HCT116 (cell line): ENCODE results near the gene CCL13. TPM values are rescaled to one million over a fixed set of nuclear protein-coding genes. Genes with fewer than 3 reads are reported as not detected.

Source experiments
- ATAC-seq: fragments of 200-7000 bp; cut with Tn5 transposase; 2 replicates; pipeline ENCODE4 v1.9.1; 2020; ENCODE audit warnings: mild to moderate bottlenecking, moderate library complexity
- BruUV-seq: library from RNA; stranded (reverse); fragments of 400-500 nt; replicated peaks from 2 replicates; lab custom pipeline; 2021; lab: Mats Ljungman, UMichigan
- CTCF ChIA-PET: fragments of 300-600 bp; sonication (Branson Sonifier 250); formaldehyde crosslinking; loops from one replicate; lab custom pipeline; 2021; ENCODE audit warnings: antibody characterized with exemption; lab: Charles Lee
- POLR2A ChIA-PET: fragments of 300-600, 350-600 bp; sonication (Branson Sonifier 250); formaldehyde crosslinking; loops from one replicate; lab custom pipeline; 2021; ENCODE audit warnings: antibody characterized with exemption; lab: Charles Lee
- RAD21 ChIA-PET, 2 experiments: fragments of 300-600 bp; sonication (Branson Sonifier 250); formaldehyde crosslinking; loops; one replicate each; lab custom pipeline; 2023; ENCODE audit warnings: low total read pairs in 2 of 2; ENCODE audit not compliant: uncharacterized antibody in 2 of 2, unreplicated experiment in 2 of 2, low non-redundant PET in 1 of 2; lab: Charles Lee
- DNase-seq: peaks from one replicate; pipeline ENCODE4 v3.0.0-alpha.2; 2010; ENCODE audit warnings: low read depth, low spot score
- H2AFZ ChIP-seq: fragments of 200-600 bp; shearing (Covaris generic), sonication (generic); 2 replicates; pipeline ENCODE4 v1.6.1; 2017; ENCODE audit warnings: low read depth, mixed run types, mixed read lengths, antibody characterized with exemption, low read length; ENCODE audit not compliant: poor library complexity, severe bottlenecking
- H3K27ac ChIP-seq: 2 replicates; pipeline ENCODE4 v1.5.1; 2012; ENCODE audit warnings: low read depth, low read length
- H3K27me3 ChIP-seq: fragments of 200-600 bp; sonication (generic); 2 replicates; pipeline ENCODE4 v1.6.1; 2016; ENCODE audit warnings: mixed run types, low read length, mixed read lengths; ENCODE audit not compliant: insufficient read depth
- H3K36me3 ChIP-seq, 2 experiments: fragments of 200-500 bp in 1 of 2; fragments of 200-600 bp in 1 of 2; sonication (Bioruptor generic) in 1 of 2; sonication (generic) in 1 of 2; 2 replicates each; pipeline versions ENCODE4 v1.5.1 to v1.6.1; 2014 to 2016; ENCODE audit warnings: low read length in 2 of 2, inconsistent platforms in 1 of 2, mixed read lengths in 1 of 2, mixed run types in 1 of 2; ENCODE audit not compliant: insufficient read depth in 2 of 2, control insufficient read depth in 1 of 2
- H3K4me1 ChIP-seq, 2 experiments: fragments of 200-600 bp in 1 of 2; sonication (generic) in 1 of 2; 2 replicates each; pipeline versions ENCODE4 v1.5.1 to v1.6.1; 2012 to 2017; ENCODE audit warnings: low read length in 2 of 2, inconsistent platforms in 1 of 2, mild to moderate bottlenecking in 1 of 2, mixed read lengths in 1 of 2, mixed run types in 1 of 2, moderate library complexity in 1 of 2; ENCODE audit not compliant: insufficient read depth in 2 of 2, control insufficient read depth in 1 of 2
- H3K4me2 ChIP-seq: fragments of 200-600 bp; sonication (generic); 2 replicates; pipeline ENCODE4 v1.6.1; 2017; ENCODE audit warnings: mixed run types, low read length, mixed read lengths
- H3K4me3 ChIP-seq, 2 experiments: fragments of 200-600 bp in 1 of 2; sonication (generic) in 1 of 2; replicated peaks in 1 of 2; 2 replicates each; pipeline ENCODE4 v1.5.1; 2011 to 2016; ENCODE audit warnings: low read length in 2 of 2, control low read depth in 1 of 2, low read depth in 1 of 2, mild to moderate bottlenecking in 1 of 2, mixed read lengths in 1 of 2, mixed run types in 1 of 2
- H3K79me2 ChIP-seq: fragments of 200-600 bp; sonication (generic); 2 replicates; pipeline ENCODE4 v1.6.1; 2017; ENCODE audit warnings: mild to moderate bottlenecking, mixed run types, low read length, moderate library complexity, mixed read lengths; ENCODE audit not compliant: insufficient read depth
- H3K9ac ChIP-seq: fragments of 200-600 bp; sonication (generic); 2 replicates; pipeline ENCODE4 v1.6.1; 2016; ENCODE audit warnings: low read length, mixed read lengths
- H3K9me2 ChIP-seq: fragments of 200-600 bp; sonication (generic), shearing (Covaris generic); 2 replicates; pipeline ENCODE4 v1.6.1; 2017; ENCODE audit warnings: mixed run types, mild to moderate bottlenecking, moderate library complexity; ENCODE audit not compliant: insufficient read depth
- H3K9me3 ChIP-seq, 2 experiments: fragments of 200-500 bp in 1 of 2; fragments of 200-600 bp in 1 of 2; sonication (Bioruptor generic) in 1 of 2; sonication (generic) in 1 of 2; 2 replicates each; pipeline ENCODE4 v1.6.1; 2014 to 2017; ENCODE audit warnings: low read length in 2 of 2, mixed read lengths in 2 of 2, inconsistent platforms in 1 of 2, low read depth in 1 of 2, mild to moderate bottlenecking in 1 of 2, mixed run types in 1 of 2, moderate library complexity in 1 of 2; ENCODE audit not compliant: control insufficient read depth in 1 of 2, insufficient read depth in 1 of 2
- H4K20me1 ChIP-seq: fragments of 200-600 bp; sonication (generic), shearing (Covaris generic); 2 replicates; pipeline ENCODE4 v1.6.1; 2017; ENCODE audit warnings: mixed run types, mild to moderate bottlenecking, moderate library complexity; ENCODE audit not compliant: insufficient read depth
- CBX3 ChIP-seq: IDR thresholded peaks from 2 replicates; pipeline ENCODE4 v1.6.1; 2012; ENCODE audit warnings: low read depth
- CEBPB ChIP-seq: IDR thresholded peaks from 2 replicates; pipeline ENCODE4 v1.6.1; 2012; ENCODE audit warnings: low read depth
- CTCF ChIP-seq, 3 experiments: fragments of 200-600 bp in 1 of 3; sonication (generic) in 1 of 3; IDR thresholded peaks in 2 of 3; conservative IDR thresholded peaks in 1 of 3; 2 replicates each; pipeline ENCODE4 v1.5.1; 2012 to 2017; ENCODE audit warnings: low read depth in 2 of 3, low read length in 2 of 3, antibody characterized with exemption in 1 of 3, borderline replicate concordance in 1 of 3, control low read depth in 1 of 3, mild to moderate bottlenecking in 1 of 3, mixed read lengths in 1 of 3, mixed run types in 1 of 3, moderate library complexity in 1 of 3; ENCODE audit not compliant: insufficient read depth in 1 of 3
- EGR1 ChIP-seq: IDR thresholded peaks from 2 replicates; pipeline ENCODE4 v1.6.1; 2012; ENCODE audit warnings: low read depth
- ELF1 ChIP-seq: IDR thresholded peaks from 2 replicates; pipeline ENCODE4 v1.6.1; 2012; ENCODE audit warnings: low read depth, borderline replicate concordance
- EZH2 ChIP-seq: fragments of 200-600 bp; sonication (generic); IDR thresholded peaks from 2 replicates; pipeline ENCODE4 v1.6.1; 2017; ENCODE audit warnings: antibody characterized with exemption, mixed run types
- FOSL1 ChIP-seq: IDR thresholded peaks from 2 replicates; pipeline ENCODE4 v1.6.1; 2012; ENCODE audit warnings: low read depth
- JUND ChIP-seq: IDR thresholded peaks from 2 replicates; pipeline ENCODE4 v1.6.1; 2012
- POLR2A ChIP-seq: IDR thresholded peaks from 2 replicates; pipeline ENCODE4 v1.7.0; 2011; ENCODE audit warnings: borderline replicate concordance; ENCODE audit not compliant: insufficient read depth, insufficient read length; ENCODE audit errors: extremely low read depth
- RAD21 ChIP-seq: IDR thresholded peaks from 2 replicates; pipeline ENCODE4 v1.6.1; 2012; ENCODE audit warnings: low read depth, mild to moderate bottlenecking
- SP1 ChIP-seq: IDR thresholded peaks from 2 replicates; pipeline ENCODE4 v1.6.1; 2012; ENCODE audit warnings: low read depth
- SRF ChIP-seq: IDR thresholded peaks from 2 replicates; pipeline ENCODE4 v1.6.1; 2012; ENCODE audit warnings: low read depth
- TCF7L2 ChIP-seq: IDR thresholded peaks from 2 replicates; pipeline ENCODE4 v1.7.0; 2011; ENCODE audit warnings: borderline replicate concordance, inconsistent platforms; ENCODE audit not compliant: insufficient read depth, insufficient read length; ENCODE audit errors: extremely low read depth
- ZBTB33 ChIP-seq: IDR thresholded peaks from 2 replicates; pipeline ENCODE4 v1.6.1; 2011; ENCODE audit warnings: mild to moderate bottlenecking, low read length, moderate library complexity; ENCODE audit not compliant: insufficient replicate concordance; ENCODE audit errors: extremely low read depth
- ZFX ChIP-seq: fragments of 450-650 bp; IDR thresholded peaks from 2 replicates; pipeline ENCODE4 v1.6.1; 2017
- ZNF274 ChIP-seq: fragments of 200-500 bp; sonication (Bioruptor generic); IDR thresholded peaks from 2 replicates; pipeline ENCODE4 v1.6.1; 2014; ENCODE audit warnings: mild to moderate bottlenecking, low read depth, low read length, inconsistent platforms
- intact Hi-C: fragments of 100-400 bp; cut with micrococcal nuclease; formaldehyde crosslinking; loops from 2 replicates; pipeline ENCODE4 v1.10.0; 2022
- total RNA-seq: library from RNA; stranded (reverse); gene quantifications from one replicate; pipeline ENCODE4 v1.2.1, GENCODE V29; 2021; ENCODE audit not compliant: unreplicated experiment

The CCL13 gene
- total RNA-seq, 1 experiment from 2014 or later, result not detected

- DNase-seq (no peak), ATAC-seq (no peak)
- intact Hi-C loops, result no loop called here
- no peaks in the 10 kb centered on the region for H3K9me3 ChIP-seq
- H3K4me2 ChIP-seq, result no peak overlapping the region
- no peaks in the 10 kb centered on the region for H3K79me2 ChIP-seq
- H3K27me3 ChIP-seq, result peaks cover 8% of the 10 kb centered on the region; the same call in 1 of the 2 replicates
- H4K20me1 ChIP-seq, result no peaks in the 10 kb centered on the region
- ChIA-PET CTCF (no interaction called here), POLR2A (no interaction called here), RAD21 (no interaction called here)
- H3K9me2 ChIP-seq, result no peaks in the 10 kb centered on the region
- no peak overlapping the region for H3K27ac ChIP-seq
- no peak for TF ChIP-seq POLR2A
- no peak for TF ChIP-seq CEBPB
- TF ChIP-seq RAD21, result no peak
- no peak for TF ChIP-seq ZNF274
- no peak for TF ChIP-seq ZFX
- no peak for TF ChIP-seq JUND
- no peak for TF ChIP-seq ELF1
- no peak for TF ChIP-seq FOSL1
- no peak for TF ChIP-seq CBX3
- TF ChIP-seq EGR1, result no peak
- TF ChIP-seq SRF, result no peak
- TF ChIP-seq SP1, result no peak
- no peak for TF ChIP-seq EZH2
- TF ChIP-seq CTCF (IDR thresholded peaks at IDR 0.05 in 2 of 3, conservative IDR thresholded peaks at IDR 0.05 in 1 of 3; ENCODE audit: borderline replicate concordance in 1 of 3, insufficient read depth in 1 of 3, low read depth in 2 of 3, low read length in 2 of 3), result no peak
- TF ChIP-seq TCF7L2, result no peak
- TF ChIP-seq ZBTB33, result no peak
- H3K36me3 ChIP-seq, result no peaks in the 10 kb centered on the region
- no peak overlapping the region for H2AFZ ChIP-seq
- no peaks in the 10 kb centered on the region for H3K4me1 ChIP-seq
- H3K9ac ChIP-seq, result no peak overlapping the region
- BruUV-seq, result no TSS peak
- no peak overlapping the region for H3K4me3 ChIP-seq
Observed at GRCh38 chr17:34312080-34312479, 44.2 kb upstream of the CCL13 start.
